IMR-90 (cell line): ENCODE data around the gene NCDN. TPM values are rescaled to one million over a fixed set of nuclear protein-coding genes. Genes with fewer than 3 reads are reported as not detected.

Source experiments
- ATAC-seq: fragments of 200-7000 bp; cut with Tn5 transposase; 2 replicates; pipeline ENCODE4 v1.9.1; 2020; ENCODE audit warnings: low read depth, mild to moderate bottlenecking, moderate library complexity
- BruUV-seq: library from RNA; stranded (reverse); fragments of 400-500 nt; replicated peaks from 2 replicates; lab custom pipeline; 2021; lab: Mats Ljungman, UMichigan
- CTCF ChIA-PET: fragments of 300-600 bp; formaldehyde crosslinking; extraction: SDS; loops from one replicate; lab custom pipeline; 2021; ENCODE audit warnings: antibody characterized with exemption; lab: Yijun Ruan, JAX
- POLR2A ChIA-PET: fragments of 300-600 bp; sonication (Branson Sonifier 250); formaldehyde crosslinking; loops from one replicate; lab custom pipeline; 2022; ENCODE audit warnings: antibody characterized with exemption; ENCODE audit not compliant: unreplicated experiment; lab: Charles Lee
- DNase-seq: peaks from one replicate; pipeline ENCODE4 v3.0.0; 2013
- H2AFZ ChIP-seq: replicated peaks from 2 replicates; pipeline ENCODE3; 2013; ENCODE audit warnings: low read length, mild to moderate bottlenecking; ENCODE audit not compliant: poor library complexity
- H2AK5ac ChIP-seq: 2 replicates; pipeline ENCODE4 v1.6.1; 2013; ENCODE audit warnings: low read depth, low read length, inconsistent platforms
- H2AK9ac ChIP-seq: replicated peaks from 2 replicates; pipeline ENCODE3; 2013; ENCODE audit warnings: mild to moderate bottlenecking, low read depth, low read length, moderate library complexity; ENCODE audit not compliant: poor library complexity
- H2BK120ac ChIP-seq: 2 replicates; pipeline ENCODE4 v1.6.1; 2013; ENCODE audit warnings: low read depth, low read length, inconsistent platforms
- H2BK15ac ChIP-seq: 3 replicates; pipeline ENCODE4 v1.6.1; 2013; ENCODE audit warnings: low read depth, low read length, inconsistent platforms
- H2BK20ac ChIP-seq: 2 replicates; pipeline ENCODE4 v1.6.1; 2013; ENCODE audit warnings: low read depth, mild to moderate bottlenecking, inconsistent platforms, low read length, moderate library complexity
- H2BK5ac ChIP-seq: 2 replicates; pipeline ENCODE4 v1.6.1; 2013; ENCODE audit warnings: mild to moderate bottlenecking, low read depth, low read length, inconsistent platforms; ENCODE audit not compliant: poor library complexity, severe bottlenecking
- H3K14ac ChIP-seq: replicated peaks from 2 replicates; pipeline ENCODE4 v1.6.1; 2013; ENCODE audit warnings: low read depth, low read length, inconsistent platforms
- H3K18ac ChIP-seq: 2 replicates; pipeline ENCODE4 v1.6.1; 2013; ENCODE audit warnings: low read depth, low read length, control low read depth
- H3K23ac ChIP-seq: 2 replicates; pipeline ENCODE4 v1.6.1; 2013; ENCODE audit warnings: low read depth, low read length, inconsistent platforms
- H3K27ac ChIP-seq: 2 replicates; pipeline ENCODE4 v1.5.1; 2013; ENCODE audit warnings: mild to moderate bottlenecking, control low read depth, low read length; ENCODE audit not compliant: insufficient read depth
- H3K27me3 ChIP-seq: 2 replicates; pipeline ENCODE4 v1.6.1; 2013; ENCODE audit warnings: low read length; ENCODE audit not compliant: control insufficient read depth, insufficient read depth
- H3K36me3 ChIP-seq: 2 replicates; pipeline ENCODE4 v1.6.1; 2013; ENCODE audit warnings: low read length, mixed read lengths; ENCODE audit not compliant: control insufficient read depth, insufficient read depth
- H3K4ac ChIP-seq: 2 replicates; pipeline ENCODE4 v1.6.1; 2013; ENCODE audit warnings: low read depth, low read length, inconsistent platforms
- H3K4me1 ChIP-seq: 2 replicates; pipeline ENCODE4 v1.6.1; 2013; ENCODE audit warnings: low read length, mixed read lengths; ENCODE audit not compliant: control insufficient read depth, insufficient read depth
- H3K4me2 ChIP-seq: 2 replicates; pipeline ENCODE4 v1.6.1; 2013; ENCODE audit warnings: low read depth, mild to moderate bottlenecking, control low read depth, low read length, moderate library complexity
- H3K4me3 ChIP-seq: 2 replicates; pipeline ENCODE4 v1.5.1; 2013; ENCODE audit warnings: low read depth, mild to moderate bottlenecking, control low read depth, low read length, moderate library complexity; ENCODE audit not compliant: insufficient read depth
- H3K56ac ChIP-seq: 2 replicates; pipeline ENCODE4 v1.6.1; 2013; ENCODE audit warnings: low read length, inconsistent platforms; ENCODE audit not compliant: insufficient read depth; ENCODE audit errors: extremely low read depth
- H3K79me1 ChIP-seq, 2 experiments: 2 replicates each; pipeline ENCODE4 v1.6.1; 2013; ENCODE audit warnings: low read length in 2 of 2, inconsistent platforms in 1 of 2, low read depth in 1 of 2
- H3K9ac ChIP-seq: 2 replicates; pipeline ENCODE4 v1.6.1; 2013; ENCODE audit warnings: low read depth, low read length, control low read depth
- H3K9me1 ChIP-seq: 2 replicates; pipeline ENCODE4 v1.6.1; 2013; ENCODE audit warnings: low read length, inconsistent platforms; ENCODE audit not compliant: insufficient read depth
- H3K9me3 ChIP-seq: 2 replicates; pipeline ENCODE4 v1.6.1; 2013; ENCODE audit warnings: low read length; ENCODE audit not compliant: control insufficient read depth, insufficient read depth
- H4K20me1 ChIP-seq: 2 replicates; pipeline ENCODE4 v1.6.1; 2013; ENCODE audit warnings: low read length, inconsistent platforms; ENCODE audit not compliant: insufficient read depth
- H4K5ac ChIP-seq: 2 replicates; pipeline ENCODE4 v1.6.1; 2013; ENCODE audit warnings: mild to moderate bottlenecking, low read depth, low read length, control low read depth
- H4K8ac ChIP-seq, 2 experiments: 2 replicates each; pipeline ENCODE4 v1.6.1; 2013; ENCODE audit warnings: low read depth in 2 of 2, low read length in 2 of 2, control low read depth in 1 of 2, inconsistent platforms in 1 of 2
- H4K91ac ChIP-seq: 2 replicates; pipeline ENCODE4 v1.6.1; 2013; ENCODE audit warnings: low read depth, low read length, inconsistent platforms; ENCODE audit not compliant: insufficient read depth
- CEBPB ChIP-seq: IDR thresholded peaks from 2 replicates; pipeline ENCODE4 v1.6.1; 2012; ENCODE audit warnings: low read depth, low read length, improper control_type of control experiment
- FOS ChIP-seq: fragments of 150-350 bp; IDR thresholded peaks from 2 replicates; pipeline ENCODE4 v1.6.1; 2016; ENCODE audit warnings: low read depth, low read length
- POLR2A ChIP-seq: IDR thresholded peaks from 2 replicates; pipeline ENCODE4 v1.6.1; 2012; ENCODE audit warnings: mild to moderate bottlenecking, low read depth, low read length
- RCOR1 ChIP-seq: IDR thresholded peaks from 2 replicates; pipeline ENCODE4 v1.6.1; 2012; ENCODE audit warnings: mild to moderate bottlenecking, low read length, improper control_type of control experiment; ENCODE audit not compliant: insufficient replicate concordance
- WGBS, 2 experiments: methylation state at CpG; one replicate each; pipeline versions ENCODE4 v1.1.5 to v1.1.7; 2013; ENCODE audit warnings: missing lambda C conversion rate in 2 of 2; ENCODE audit not compliant: insufficient read length in 1 of 2; ENCODE audit errors: extremely low coverage in 2 of 2; 5-methylcytosine and 5-hydroxymethylcytosine counted together
- dilution Hi-C: fragments of 300-500 bp; cut with HindIII; formaldehyde crosslinking; loops from one replicate; pipeline ENCODE4 v1.14.3; 2018; ENCODE audit warnings: low sequenced_read_pairs; ENCODE audit not compliant: unreplicated experiment
- in situ Hi-C: fragments of 300-500 bp; cut with MboI; formaldehyde crosslinking; loops from 3 replicates; pipeline ENCODE4 v1.14.3; 2019; ENCODE audit warnings: low sequenced_read_pairs, inconsistent platforms, mixed read lengths
- intact Hi-C: fragments of 100-400 bp; cut with micrococcal nuclease; formaldehyde crosslinking; loops from 2 replicates; pipeline ENCODE4 v1.10.0; 2022
- polyA plus RNA-seq, 3 experiments: library from polyadenylated mRNA; depleted of rRNA; stranded (reverse); fragments of >200 nt; gene quantifications; 2 replicates each; pipeline ENCODE4 v1.2.3, GENCODE V29; 2012; ENCODE audit warnings: low replicate concordance in 1 of 3
- total RNA-seq: library from RNA; depleted of rRNA; stranded (reverse); fragments of >200 nt; gene quantifications from 2 replicates; pipeline ENCODE4 v1.2.3, GENCODE V29; 2012

NCDN gene
- total and polyA plus RNA-seq, 2 of the 4 experiments (the other 2 are of a cell fraction), result 10.0 to 38.8 TPM

DNA sequence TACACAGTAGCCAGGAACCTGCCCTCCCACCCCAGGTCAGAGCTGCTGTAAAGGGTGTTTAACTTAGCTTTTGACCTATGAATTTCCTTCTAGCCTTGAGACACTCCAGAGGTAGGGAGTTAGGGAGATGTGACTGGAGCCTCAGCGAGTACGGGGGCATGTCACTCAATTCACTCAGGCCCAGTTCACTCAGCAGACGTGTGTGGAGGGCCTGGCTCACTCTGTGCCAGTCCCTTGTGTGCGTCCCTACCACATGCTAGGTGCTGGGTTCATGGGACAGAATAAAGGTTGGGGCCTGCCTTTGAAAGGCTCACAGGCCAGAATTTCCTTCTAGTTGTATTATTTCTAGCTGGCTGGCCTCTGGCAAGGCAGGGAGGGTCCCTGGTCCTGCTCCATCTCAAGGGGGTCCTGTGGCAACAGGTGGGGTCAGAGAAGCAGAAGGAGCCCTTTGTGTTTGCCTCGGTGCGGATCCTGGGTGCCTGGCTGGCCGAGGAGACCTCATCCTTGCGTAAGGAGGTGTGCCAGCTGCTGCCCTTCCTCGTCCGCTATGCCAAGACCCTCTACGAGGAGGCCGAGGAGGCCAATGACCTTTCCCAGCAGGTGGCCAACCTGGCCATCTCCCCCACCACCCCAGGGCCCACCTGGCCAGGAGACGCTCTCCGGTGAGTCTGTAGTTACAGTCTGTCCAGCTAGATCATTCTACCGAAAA is 4.5 kb downstream of the NCDN start:
- no peak overlapping the region for H3K14ac ChIP-seq
- H2BK120ac ChIP-seq, result no peak overlapping the region
- no peak overlapping the region for H4K5ac ChIP-seq
- H3K9me3 ChIP-seq, result no peaks in the 10 kb centered on the region
- TF ChIP-seq FOS (no peak), POLR2A (no peak), CEBPB (no peak), RCOR1 (no peak)
- H3K27me3 ChIP-seq, result no peaks in the 10 kb centered on the region
- dilution Hi-C loops (no loop called here), intact Hi-C loops (no loop called here), in situ Hi-C loops (loop anchor here (5.0 to 10.0 kb wide), 2 partner anchors 110 to 367 kb away; partner anchors contain the start of gene SFPQ)
- WGBS, 2 experiments, result 86% methylated on average over 7 of the region's 15 CpGs; no CpG with 5 or more reads in 1 of the 2 experiments
- no peak overlapping the region for H4K8ac ChIP-seq
- H4K20me1 ChIP-seq, result peaks cover 42% of the 10 kb centered on the region
- no peak overlapping the region for H3K56ac ChIP-seq
- ATAC-seq, result no peak
- no peak overlapping the region for H3K27ac ChIP-seq
- no peak overlapping the region for H3K4me2 ChIP-seq
- BruUV-seq, result no TSS peak
- H3K79me1 ChIP-seq, result peaks cover 6 to 37% of the 10 kb centered on the region in 2 experiments
- no peak overlapping the region for H2BK15ac ChIP-seq
- no peak overlapping the region for H3K9ac ChIP-seq
- no peak overlapping the region for H3K18ac ChIP-seq
- H3K9me1 ChIP-seq, result no peaks in the 10 kb centered on the region
- H3K4me3 ChIP-seq, result no peak overlapping the region
- no peak for DNase-seq
- H2AK5ac ChIP-seq, result no peak overlapping the region
- no peak overlapping the region for H2BK20ac ChIP-seq
- H2AK9ac ChIP-seq, result no peak overlapping the region
- H3K4ac ChIP-seq, result no peak overlapping the region
- H3K4me1 ChIP-seq, result peaks cover 5% of the 10 kb centered on the region; the same call in 1 of the 2 replicates
- H3K36me3 ChIP-seq, result peaks cover 39% of the 10 kb centered on the region
- H3K23ac ChIP-seq, result no peak overlapping the region
- ChIA-PET CTCF (interaction anchor here (1.2 kb wide), 1 partner anchor 112 kb away, joined by 3 read pairs; no protein-coding TSS in a partner anchor), POLR2A (interaction anchor here (1.1 kb wide), 1 partner anchor 110 kb away, joined by 4 read pairs; no protein-coding TSS in a partner anchor)
- H2BK5ac ChIP-seq, result no peak overlapping the region
- H2AFZ ChIP-seq, result no peak overlapping the region
- H4K91ac ChIP-seq, result no peak overlapping the region
